Bone marrow (tissue), 2 donors: ENCODE measurements around the gene ZPR1.
"Not testable (repeated sequence)": the region's sequence is repeated elsewhere in the genome, so short reads cannot be mapped to it uniquely, and the experiment has no call there.

Experiments used
- DNase-seq, 2 donors: peaks; one replicate each; lab custom pipeline; 2025; lab: John Stamatoyannopoulos, UW

ZPR1 gene

DNA sequence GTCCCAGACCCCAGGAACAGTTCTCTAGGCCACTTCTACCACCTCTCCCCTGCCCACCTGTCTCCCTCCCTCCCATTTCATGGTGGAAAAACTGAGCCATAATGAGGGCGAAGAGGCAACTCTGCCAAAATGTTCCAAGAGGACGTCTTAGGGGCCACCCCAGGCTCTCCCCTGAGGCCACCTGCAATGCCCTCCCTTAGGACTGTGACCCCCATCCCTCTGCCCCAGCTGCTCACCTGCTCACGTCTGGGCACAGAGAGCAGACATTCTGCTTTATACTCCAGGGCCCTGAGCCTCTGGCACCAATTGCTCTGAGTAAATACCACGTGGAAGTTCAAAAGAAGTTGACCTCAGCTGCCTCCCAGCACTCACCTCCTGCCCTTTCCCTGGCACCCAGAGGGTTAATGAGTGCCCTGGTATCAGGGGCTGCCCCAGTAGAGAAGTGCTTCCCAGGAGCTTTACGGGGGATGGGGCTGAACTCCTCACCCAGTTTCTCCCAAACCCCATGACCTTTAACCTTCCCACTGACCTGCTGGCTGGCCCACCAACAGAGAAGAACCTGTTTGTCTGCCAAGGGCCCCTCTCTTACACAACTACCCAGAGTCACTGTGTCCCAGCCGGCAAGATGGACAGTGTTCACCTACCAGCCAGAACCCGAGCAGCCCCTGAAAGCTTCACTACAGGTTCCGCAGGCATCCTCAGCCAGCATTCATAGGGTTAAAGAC is 4.5 kb upstream of the ZPR1 start:
- DNase-seq = no peak

DNA sequence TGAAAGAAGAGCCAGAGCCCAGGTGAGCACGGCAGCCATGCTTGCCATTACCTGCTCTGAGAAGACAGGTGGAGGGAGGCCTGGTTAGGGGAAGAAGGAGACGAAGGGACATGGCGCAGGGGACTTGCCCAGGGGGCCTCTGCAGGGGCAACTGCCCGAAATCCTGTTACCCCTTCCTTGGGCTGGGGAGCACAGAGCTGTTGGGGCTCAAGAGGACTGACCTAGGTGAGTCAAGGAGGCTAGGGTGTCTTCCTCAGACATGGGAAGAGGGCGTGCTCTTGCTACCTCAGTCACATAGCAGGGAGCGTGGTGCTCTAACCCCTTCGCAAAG is 4.0 kb upstream of the ZPR1 start, which contains the start of gene APOA5:
Gene APOA5, minus strand, starts transcription at position 67 of the 331 bp plus-strand sequence. Its CDS starts 19 bp downstream, at position 48.
- no peak for DNase-seq

DNA sequence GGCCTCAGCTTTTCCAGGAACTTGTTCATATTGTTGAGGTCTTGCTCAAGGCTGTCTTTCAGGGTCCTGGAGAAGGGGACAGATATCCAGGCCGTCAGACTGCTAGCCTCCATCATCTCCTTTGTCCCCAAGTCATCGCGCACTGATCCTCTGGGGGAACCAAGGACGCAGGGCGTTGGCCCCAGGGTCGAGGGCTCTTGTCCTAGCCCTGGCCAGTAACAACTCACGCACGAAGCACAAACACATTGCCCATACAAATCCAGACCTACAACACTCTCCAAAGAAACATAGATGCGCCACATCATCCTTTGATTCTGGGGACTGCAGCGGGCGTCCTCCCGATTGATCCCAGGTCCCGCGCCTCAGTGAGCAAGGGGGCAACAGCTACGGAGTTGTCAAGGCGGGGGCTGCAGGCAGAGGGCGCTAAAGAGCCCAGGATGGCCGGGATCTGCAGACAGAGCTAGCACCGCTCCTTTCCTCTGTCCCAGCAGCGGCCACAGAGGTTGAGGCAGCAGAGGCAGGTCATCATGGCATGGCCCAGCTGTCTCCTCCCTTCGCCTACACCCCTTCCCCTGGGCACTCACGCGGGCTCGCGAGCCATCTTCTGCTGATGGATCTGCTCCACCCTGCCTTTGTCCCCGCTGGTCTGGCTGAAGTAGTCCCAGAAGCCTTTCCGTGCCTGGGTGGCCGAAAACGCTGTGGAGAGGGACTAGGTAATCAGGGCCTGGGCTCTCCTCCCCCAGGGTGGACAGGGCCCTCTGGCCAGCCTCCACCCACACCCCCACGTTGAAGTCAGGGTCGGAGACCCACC is 3.4 kb upstream of the ZPR1 start:
- peak; percentile 47 to 48 for DNase-seq

DNA sequence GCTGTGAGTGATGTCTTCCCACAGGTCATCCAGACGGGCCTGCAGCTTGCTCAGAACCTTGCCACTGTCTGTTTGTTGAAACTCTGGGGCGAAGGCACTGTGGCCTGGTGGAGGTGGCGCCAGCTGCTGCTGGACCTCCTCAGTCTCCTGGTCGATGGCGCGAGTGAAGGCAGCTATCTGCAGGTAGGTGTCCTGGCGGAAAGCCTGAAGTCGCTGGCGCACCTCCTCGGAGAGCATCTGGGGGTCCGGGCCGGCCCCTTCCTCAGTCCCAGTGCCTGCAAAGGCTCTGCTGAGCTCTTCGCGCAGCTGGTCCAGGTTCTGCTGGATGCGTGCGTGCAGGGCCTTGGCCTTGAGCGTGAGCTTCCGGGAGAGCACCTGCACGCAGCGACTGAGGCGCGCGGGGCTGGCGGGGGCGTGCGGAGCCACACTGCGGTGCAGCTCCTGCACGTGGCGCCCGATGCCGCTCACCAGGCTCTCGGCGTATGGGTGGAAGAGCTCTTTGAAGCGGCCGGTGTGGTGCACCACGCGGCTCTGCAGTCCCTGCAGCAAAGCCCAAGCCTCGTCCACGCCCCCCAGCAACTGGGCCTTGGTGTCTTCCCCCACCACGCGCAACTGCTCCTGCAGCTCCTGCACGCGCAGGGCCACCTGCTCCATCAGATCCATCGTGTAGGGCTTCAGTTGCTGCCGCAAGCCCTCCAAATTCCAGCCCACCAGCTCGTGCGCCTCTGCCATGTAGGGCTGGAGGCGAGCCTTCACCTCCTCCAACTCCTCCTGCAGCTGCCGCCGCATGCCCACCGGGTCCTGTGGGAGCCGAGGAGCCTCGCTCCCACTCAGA is 2.6 kb upstream of the ZPR1 start:
- no peak for DNase-seq

DNA sequence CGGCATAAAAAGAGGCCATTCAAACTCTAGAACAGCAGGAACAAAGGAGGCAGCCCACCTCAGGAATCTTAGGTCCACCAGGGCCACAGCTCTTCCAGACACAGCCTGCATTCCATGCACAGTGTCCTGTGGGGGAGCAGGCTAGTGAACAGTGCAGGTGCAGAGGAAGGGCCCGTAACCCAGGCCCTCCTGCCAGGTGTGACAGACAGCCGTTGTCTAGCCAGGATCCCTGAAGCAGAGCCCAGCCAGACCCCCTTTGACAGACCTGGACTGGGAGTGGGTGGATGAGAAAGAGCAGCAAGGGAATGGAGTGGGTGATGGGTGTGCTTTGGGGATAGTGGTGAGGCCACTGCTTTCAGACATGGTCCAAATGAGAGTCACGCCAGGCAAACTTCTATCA is 1.2 kb upstream of the ZPR1 start:
- no peak for DNase-seq

DNA sequence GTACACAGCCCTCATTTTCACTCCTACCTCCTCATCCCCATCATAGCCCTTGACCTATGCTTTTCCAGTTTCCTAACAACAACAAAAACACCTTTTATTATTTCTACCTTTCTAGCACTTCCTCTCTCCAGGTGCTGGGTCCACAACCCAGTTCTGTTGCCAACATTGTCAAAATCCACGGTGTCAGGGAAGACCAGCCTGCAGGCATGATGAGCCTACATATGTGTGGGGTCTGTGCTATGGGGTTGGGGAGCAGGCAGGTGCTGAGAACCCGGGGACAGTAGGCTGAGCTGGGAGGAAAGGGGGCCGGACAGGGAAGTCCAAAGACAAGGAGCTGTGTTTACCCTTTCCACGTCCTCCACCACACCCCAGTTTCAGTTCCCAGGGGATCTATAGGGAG is 711 bp upstream of the ZPR1 start:
- no peak for DNase-seq

DNA sequence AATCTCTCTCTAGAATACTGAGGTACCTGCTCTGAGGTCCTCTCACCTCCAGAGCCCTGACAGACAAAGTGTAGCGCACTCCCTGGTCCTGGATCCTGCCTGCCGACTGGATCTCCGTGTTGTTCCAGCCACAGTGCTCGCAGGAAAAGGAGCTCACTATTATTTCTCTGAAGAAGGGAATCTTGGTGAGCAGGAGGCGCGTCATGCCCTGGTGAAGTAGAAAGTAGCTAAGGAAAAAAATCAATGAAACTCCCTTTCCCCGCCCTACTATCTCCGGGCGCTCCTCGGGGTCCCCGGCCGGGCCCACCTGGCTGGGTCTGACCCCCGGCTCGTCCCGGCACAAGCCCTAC is 412 bp downstream of the ZPR1 start:
- no peak for DNase-seq

DNA sequence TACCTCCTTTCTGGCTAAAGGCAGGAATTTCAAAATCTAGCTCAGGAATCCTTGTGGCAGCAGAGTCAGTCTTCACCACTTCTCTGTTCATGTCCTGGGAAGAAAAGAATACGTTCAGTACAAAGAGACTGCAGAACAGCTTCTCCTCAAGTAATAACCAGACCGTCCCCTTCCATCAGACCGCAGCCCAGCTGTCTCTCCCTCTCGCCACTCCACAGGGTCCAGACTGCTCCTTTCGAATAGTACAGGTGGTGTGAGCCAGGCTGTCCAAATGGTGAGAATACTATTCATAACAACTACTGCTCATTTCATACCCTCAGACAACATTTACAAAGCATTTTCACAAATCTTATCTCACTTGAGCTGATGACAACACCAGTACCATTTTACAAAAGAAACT is 857 bp downstream of the ZPR1 start:
- DNase-seq = no peak

DNA sequence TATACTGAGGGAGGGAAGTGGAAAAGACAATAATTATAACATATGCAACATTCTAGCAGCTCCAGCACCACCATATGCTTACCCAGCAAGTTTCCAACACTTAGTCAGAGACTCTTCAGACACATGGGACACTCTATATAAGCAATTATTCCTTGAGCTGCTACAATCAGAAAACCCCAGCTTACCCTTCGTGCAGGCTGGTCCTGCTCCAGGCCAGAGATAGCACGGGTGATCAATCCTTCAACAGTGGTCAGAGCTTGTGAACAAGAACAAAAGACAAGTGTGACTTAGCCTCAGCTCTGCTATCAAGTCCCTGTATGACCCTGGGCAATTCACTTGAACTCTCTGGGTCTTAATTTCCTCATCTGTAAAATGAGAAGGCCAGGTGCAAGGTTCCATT is 1.5 kb downstream of the ZPR1 start:
- no peak for DNase-seq

DNA sequence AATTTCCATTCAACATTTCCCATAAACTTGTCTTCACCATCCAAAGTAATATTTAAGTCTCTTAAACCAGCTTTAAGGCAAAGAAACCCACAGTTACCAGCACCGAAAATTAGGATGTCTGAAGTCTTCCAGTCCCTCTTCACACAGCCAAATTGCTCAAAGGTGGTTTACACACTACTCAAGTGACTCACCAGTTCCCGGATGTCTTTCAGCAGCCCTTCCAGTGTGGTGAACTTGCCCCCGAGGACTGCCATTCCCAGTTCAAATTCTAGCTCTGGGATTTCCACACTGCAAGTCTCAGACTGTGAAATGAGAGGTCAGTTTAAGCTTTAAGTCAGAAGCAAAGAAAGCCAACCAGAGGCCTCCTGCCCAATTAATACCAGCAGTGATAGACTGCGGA is 5.1 kb downstream of the ZPR1 start:
- DNase-seq = no peak

DNA sequence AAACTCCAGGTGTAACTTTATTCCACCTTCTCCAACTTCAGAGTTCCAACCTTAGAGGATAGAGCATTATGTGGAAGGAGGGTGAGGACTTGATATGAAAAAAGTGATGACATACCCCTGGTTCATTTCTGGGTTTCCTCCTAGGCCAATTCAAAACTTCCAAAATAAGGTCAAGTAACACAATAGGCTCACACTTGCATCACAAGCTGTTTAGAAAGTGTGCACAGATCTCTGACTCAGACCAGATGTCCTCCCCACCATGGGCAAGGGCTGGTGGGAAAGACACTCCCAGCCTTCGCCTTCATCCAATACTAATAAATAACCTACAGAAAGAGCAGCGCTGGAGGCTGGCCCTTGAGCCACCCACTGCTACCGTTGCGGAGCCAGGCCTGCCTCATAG is 9.3 kb downstream of the ZPR1 start:
- DNase-seq = no peak

DNA sequence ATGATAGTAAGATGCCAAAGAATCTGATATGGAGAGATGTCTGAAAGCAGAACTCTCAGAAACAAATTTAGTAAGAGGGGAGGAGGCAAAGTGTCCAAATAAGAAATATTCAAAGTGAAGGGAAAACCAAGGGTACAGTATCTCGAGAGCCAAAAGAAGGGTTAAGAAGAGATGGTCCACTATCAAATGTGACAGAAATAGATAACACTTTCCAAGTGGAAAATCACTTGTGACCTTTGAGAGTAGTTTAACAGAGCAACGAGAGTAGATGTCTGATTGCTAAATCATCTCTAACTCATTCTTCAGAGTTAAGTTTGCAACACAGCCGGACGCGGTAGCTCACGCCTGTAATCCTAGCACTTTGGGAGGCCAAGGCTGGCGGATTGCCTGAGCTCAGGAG is 10.8 kb downstream of the ZPR1 start:
- DNase-seq = no peak

DNA sequence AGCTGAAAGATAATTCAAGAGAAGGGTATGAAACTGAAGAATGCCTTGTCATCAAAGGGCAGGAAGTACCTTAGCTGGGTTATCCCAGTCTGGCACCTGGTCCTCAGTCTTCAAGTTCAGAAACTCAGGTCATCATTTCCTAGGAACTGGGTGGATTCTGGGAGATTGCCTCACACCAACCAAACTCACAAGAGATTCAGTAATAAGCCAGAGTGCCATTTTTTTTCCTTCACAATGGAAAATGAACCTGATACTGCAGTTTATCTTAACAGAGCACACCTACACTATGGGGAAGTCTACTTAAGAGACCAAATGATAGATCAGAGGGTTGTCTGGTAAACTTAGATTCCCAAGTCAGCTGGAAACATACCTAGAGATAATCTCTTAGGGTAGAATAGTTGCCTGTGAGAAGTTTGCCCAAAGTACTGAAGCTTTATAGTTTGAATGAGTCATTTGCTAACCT is 11.3 kb downstream of the ZPR1 start:
- no peak for DNase-seq

DNA sequence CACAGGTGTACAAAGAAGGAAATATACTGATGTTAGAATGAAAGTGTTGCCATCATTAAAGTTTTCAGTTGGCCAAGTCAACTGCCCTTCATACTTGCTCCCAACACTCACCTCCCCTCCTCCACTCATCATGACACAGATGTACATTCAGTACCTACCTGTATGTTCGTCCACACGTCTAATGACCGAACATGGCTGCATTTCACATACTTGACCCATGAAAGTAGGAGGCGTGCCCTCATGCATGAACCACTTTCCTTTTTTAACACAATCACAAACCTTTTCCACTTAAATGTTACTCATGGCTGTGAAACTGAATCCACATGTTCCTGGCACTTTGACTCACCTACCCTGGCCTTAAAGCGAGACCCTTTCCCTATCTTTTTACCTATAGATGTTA is 11.8 kb downstream of the ZPR1 start:
- no peak for DNase-seq

DNA sequence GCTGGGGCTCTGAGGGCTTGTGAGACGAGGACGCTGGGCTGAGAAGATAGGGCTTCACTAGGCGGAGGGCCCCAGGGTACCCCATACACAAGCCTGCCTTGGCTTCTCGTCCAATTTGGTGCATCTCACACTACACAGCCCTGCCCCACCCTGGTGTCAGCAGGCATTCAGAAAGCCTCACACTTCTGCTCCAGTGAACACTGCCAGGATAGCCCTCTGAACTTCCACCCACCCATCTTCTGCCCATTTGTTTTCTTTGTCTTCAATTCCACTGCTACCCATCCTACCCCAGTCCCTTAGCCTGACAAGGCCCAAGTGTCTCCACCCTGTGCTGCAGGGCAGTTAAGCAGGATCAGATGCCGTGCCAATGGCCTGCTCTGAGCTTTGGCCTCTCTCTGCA is 13.2 kb downstream of the ZPR1 start:
- no peak for DNase-seq

DNA sequence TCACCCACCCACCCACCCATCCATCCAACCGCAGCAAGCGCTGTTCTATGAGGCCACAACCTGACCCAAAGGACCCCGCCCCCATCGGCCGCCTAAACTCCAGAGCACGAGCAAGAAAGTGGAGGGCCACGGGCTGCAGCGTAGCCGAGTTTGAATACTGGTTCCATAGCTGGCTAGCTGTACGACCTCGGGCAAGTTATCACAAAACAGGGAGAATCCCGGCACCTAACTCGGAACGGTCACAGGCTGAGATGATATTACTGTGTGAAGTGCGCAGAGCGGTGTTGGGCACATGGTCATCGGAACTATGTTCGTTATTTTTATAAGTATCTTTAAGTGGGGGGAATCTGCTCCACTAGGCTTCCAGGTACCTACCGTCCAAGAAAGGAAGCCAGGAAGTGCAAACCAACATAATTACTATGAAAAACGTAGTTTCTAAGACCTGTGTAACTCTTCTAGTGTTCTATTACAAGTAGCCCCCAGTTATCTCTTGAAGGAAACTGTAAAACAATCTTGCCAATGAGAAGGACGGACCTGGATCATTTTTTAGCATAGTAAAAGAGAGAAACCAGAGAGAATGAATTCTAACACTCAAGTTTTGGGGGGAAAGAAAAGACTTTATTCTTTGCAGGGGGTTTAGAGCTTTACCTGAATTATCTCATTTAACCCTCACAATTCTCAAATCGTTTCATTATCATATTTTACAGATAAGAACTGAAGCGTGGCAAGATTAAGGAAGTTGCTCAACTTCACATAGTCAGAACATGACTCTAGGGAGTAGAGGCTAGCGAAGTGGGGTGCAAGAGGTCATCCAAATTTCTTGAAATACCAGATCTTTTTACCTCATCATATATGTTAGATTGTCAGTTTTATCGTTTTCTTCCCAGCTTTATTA is 14.4 kb downstream of the ZPR1 start:
- no peak for DNase-seq

DNA sequence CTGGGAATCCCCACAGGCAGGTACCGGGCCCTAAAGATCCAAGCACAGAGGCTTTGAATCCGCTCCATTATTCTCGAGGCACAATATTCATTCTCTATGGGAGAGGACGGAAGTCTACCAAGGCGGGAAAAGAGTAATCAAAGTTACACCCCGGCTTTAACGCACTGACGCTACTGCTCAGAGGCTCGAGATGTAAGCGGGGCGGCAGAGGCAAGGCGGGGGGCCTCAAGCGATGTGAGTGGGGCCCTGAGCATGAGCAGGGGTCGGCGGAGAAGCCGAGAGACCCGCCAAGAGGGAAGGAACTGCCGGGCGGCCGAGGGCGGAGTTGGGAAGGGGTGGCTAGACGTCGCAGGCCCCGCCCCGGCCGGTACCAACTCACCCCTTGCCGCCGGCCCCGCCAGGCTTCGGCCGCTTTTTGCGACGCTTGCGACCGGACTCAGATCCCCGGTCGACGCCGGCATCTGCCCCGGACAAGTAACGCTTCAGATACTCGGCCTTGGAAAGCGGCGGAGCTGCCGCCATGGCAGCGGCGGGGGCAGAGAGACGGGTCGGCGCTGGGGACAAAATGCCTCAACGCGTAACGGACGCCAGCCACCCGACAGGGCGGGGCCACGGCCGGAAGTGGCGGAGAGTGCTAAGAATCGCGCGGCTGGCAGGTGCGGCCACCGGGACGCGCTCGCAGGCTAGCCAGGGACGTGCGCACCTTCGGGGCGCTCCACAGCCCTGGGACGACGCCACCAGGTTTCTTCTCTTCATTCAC is 15.2 kb downstream of the ZPR1 start, which contains the start of gene BUD13:
Gene BUD13, minus strand, starts transcription at position 545 of the 760 bp plus-strand sequence. Its CDS starts 23 bp downstream, at position 522.
- peak; percentile 63 to 79 for DNase-seq

DNA sequence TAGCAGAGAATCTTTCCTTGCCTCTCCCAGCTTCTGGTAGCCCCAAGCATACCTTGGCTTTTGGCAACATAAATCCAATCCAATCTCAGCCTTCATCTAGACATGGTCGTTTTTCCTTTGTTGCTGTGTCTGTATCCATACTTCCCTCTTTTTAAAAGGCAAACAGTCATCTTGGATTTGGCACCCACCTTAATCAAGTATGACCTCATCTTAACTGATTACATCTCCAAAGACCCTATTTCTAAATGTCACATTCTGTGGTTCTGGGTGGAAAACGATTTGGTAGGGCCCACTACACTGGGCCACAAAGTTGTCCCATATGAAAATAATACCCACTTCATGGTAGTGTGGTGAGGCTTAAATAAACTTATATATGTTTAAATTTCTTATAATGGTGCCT is 15.9 kb downstream of the ZPR1 start:
- no peak for DNase-seq

DNA sequence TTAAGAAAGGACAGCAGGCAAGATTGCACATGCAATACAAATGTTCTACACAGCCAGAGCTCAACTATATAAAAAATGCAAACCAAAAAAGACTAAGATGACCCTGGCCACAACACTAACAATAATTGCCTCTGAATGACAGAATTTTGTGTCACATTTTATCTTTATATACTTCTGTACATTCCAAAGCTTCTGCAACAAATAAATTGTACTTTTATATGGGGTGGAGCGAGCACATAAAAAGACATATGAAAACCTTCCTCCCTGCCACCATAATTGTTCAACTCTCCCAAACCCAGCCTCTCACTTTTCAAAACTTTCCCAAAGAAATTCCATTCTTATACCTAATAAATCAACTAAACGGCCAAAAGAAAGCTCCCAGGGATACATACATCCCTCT is 25.7 kb downstream of the ZPR1 start:
- no peak for DNase-seq

DNA sequence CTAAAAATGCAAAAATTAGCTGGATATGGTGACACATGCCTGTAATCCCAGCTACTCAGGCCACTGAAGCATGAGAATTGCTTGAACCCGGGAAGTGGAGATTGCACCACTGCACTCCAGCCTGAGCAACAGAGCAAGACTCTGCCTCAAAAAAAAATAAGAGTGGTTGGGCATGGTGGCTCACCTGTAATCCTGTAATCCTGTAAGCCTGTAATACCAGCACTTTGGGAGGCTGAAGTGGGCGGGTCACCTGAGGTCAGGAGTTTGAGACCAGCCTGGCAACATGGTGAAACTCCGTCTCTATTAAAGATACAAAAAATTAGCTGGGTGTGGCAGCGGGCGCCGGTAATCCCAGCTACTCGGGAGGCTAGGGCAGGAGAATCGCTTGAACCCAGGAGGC is 31.8 kb downstream of the ZPR1 start:
- DNase-seq = not testable (repeated sequence)
